Breast epithelium (tissue), 4 donors: ENCODE measurements around the gene MGAT3. TPM values are rescaled to one million over a fixed set of nuclear protein-coding genes. Genes with fewer than 3 reads are reported as not detected.

Experiments used
- DNase-seq, 2 donors: peaks; one replicate each; pipeline ENCODE4 v3.0.0-alpha.2; 2019; ENCODE audit warnings: low spot score in 2 of 2
- H3K27ac ChIP-seq, 2 donors: fragments of 200-600 bp; sonication (generic) in 1 of 2; one replicate each; pipeline ENCODE4 v1.5.1; 2016 to 2019; ENCODE audit warnings: mild to moderate bottlenecking in 1 of 2
- H3K27me3 ChIP-seq, 2 donors: fragments of 200-600 bp; sonication (generic) in 1 of 2; one replicate each; pipeline versions ENCODE4 v1.5.1 to v1.6.0; 2017 to 2019; ENCODE audit warnings: control low read depth in 1 of 2, mild to moderate bottlenecking in 1 of 2
- H3K36me3 ChIP-seq: fragments of 200-600 bp; one replicate; pipeline ENCODE4 v1.5.1; 2019
- H3K4me1 ChIP-seq, 2 donors: fragments of 200-600 bp; sonication (generic); one replicate each; pipeline ENCODE4 v1.5.1; 2016 to 2019; ENCODE audit warnings: control low read depth in 1 of 2
- H3K4me3 ChIP-seq, 3 donors: fragments of 200-600 bp; sonication (generic); 1 replicate in 2 of 3; 2 replicates in 1 of 3; pipeline ENCODE4 v1.5.1; 2016 to 2019; ENCODE audit warnings: mild to moderate bottlenecking in 3 of 3, moderate library complexity in 2 of 3
- H3K9me3 ChIP-seq, 2 donors: fragments of 200-600 bp; sonication (generic) in 1 of 2; one replicate each; pipeline ENCODE4 v1.5.1; 2016 to 2019; ENCODE audit warnings: control low read depth in 1 of 2
- POLR2A ChIP-seq: fragments of 450-650 bp; IDR thresholded peaks from one replicate; pipeline ENCODE4 v1.6.1; 2016; ENCODE audit warnings: antibody characterized with exemption, mild to moderate bottlenecking, moderate library complexity
- POLR2AphosphoS5 ChIP-seq, 3 donors: sonication (generic); formaldehyde crosslinking; IDR thresholded peaks; one replicate each; pipeline ENCODE4 v1.6.1; 2017; ENCODE audit warnings: antibody characterized with exemption in 3 of 3
- intact Hi-C: fragments of 100-400 bp; cut with DNase I; formaldehyde crosslinking; loops from one replicate; pipeline ENCODE4 v1.15.1; 2023; ENCODE audit warnings: low total_unique reads
- total RNA-seq, 3 donors: library from RNA; depleted of rRNA; stranded (reverse); fragments of >200 nt; gene quantifications; one replicate each; pipeline ENCODE4 v1.1.0, GENCODE V29; 2016
- TF ChIP-seq, protein P1 (sequence below), 3 donors: fragments of 450-650 bp; IDR thresholded peaks; one replicate each; pipeline ENCODE4 v1.5.1; 2016 to 2017; ENCODE audit warnings: antibody characterized with exemption in 3 of 3, mild to moderate bottlenecking in 3 of 3, moderate library complexity in 3 of 3

The MGAT3 gene
- total RNA-seq, 3 donors from 2014 or later = 1.9 to 9.4 (median 3.9) TPM

- no peak for DNase-seq
- intact Hi-C loops = no loop called here
- H3K4me3 ChIP-seq = no peak overlapping the region
- no peaks in the 10 kb centered on the region for H3K36me3 ChIP-seq
- TF ChIP-seq POLR2AphosphoS5 (IDR thresholded peaks at IDR 0.05) = no peak
- TF ChIP-seq, protein P1, sequence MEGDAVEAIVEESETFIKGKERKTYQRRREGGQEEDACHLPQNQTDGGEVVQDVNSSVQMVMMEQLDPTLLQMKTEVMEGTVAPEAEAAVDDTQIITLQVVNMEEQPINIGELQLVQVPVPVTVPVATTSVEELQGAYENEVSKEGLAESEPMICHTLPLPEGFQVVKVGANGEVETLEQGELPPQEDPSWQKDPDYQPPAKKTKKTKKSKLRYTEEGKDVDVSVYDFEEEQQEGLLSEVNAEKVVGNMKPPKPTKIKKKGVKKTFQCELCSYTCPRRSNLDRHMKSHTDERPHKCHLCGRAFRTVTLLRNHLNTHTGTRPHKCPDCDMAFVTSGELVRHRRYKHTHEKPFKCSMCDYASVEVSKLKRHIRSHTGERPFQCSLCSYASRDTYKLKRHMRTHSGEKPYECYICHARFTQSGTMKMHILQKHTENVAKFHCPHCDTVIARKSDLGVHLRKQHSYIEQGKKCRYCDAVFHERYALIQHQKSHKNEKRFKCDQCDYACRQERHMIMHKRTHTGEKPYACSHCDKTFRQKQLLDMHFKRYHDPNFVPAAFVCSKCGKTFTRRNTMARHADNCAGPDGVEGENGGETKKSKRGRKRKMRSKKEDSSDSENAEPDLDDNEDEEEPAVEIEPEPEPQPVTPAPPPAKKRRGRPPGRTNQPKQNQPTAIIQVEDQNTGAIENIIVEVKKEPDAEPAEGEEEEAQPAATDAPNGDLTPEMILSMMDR (IDR thresholded peaks at IDR 0.05) = no peak
- no peak for TF ChIP-seq POLR2A
- H3K9me3 ChIP-seq = no peaks in the 10 kb centered on the region
- H3K27ac ChIP-seq = no peak overlapping the region
- no peaks in the 10 kb centered on the region for H3K27me3 ChIP-seq
- no peaks in the 10 kb centered on the region for H3K4me1 ChIP-seq
Observed at GRCh38 chr22:39474351-39475111, 17.7 kb downstream of the MGAT3 start.

GRCh38 chr22:39475337-39475736 is 18.5 kb downstream of the MGAT3 start:
- intact Hi-C loops = no loop called here
- no peak overlapping the region for H3K4me3 ChIP-seq
- H3K4me1 ChIP-seq = no peaks in the 10 kb centered on the region
- no peaks in the 10 kb centered on the region for H3K9me3 ChIP-seq
- H3K36me3 ChIP-seq = no peaks in the 10 kb centered on the region
- no peak for TF ChIP-seq POLR2A
- TF ChIP-seq, protein P1 (IDR thresholded peaks at IDR 0.05) = no peak
- no peak for TF ChIP-seq POLR2AphosphoS5 (IDR thresholded peaks at IDR 0.05)
- H3K27ac ChIP-seq = no peak overlapping the region
- DNase-seq = no peak
- H3K27me3 ChIP-seq = no peaks in the 10 kb centered on the region

DNA sequence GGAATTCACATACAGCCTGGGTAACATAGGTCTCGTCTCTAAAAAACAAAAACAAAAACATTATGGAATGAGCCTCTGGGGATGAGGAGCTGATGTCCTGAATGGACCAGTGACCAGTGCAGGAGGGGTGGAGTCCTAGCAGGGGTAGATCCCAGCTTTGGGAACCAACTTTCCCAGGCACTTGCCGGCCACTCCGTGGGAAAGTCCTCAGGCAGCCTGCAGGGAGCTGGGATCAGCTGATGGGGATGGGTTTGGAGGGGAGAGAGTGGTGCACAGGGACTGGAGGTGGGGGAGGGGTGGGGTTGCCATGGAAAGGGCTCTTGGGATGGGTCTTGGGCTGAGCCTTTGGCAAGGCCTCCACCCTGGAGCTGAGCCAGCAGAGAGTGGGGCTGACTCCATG is 19.1 kb downstream of the MGAT3 start:
- DNase-seq = no peak
- no peaks in the 10 kb centered on the region for H3K36me3 ChIP-seq
- no peak for TF ChIP-seq POLR2AphosphoS5 (IDR thresholded peaks at IDR 0.05)
- no peak for TF ChIP-seq POLR2A
- TF ChIP-seq, protein P1 (IDR thresholded peaks at IDR 0.05) = no peak
- no peak overlapping the region for H3K4me3 ChIP-seq
- H3K4me1 ChIP-seq = no peaks in the 10 kb centered on the region
- no peaks in the 10 kb centered on the region for H3K27me3 ChIP-seq
- intact Hi-C loops = no loop called here
- H3K27ac ChIP-seq = no peak overlapping the region
- no peaks in the 10 kb centered on the region for H3K9me3 ChIP-seq

DNA sequence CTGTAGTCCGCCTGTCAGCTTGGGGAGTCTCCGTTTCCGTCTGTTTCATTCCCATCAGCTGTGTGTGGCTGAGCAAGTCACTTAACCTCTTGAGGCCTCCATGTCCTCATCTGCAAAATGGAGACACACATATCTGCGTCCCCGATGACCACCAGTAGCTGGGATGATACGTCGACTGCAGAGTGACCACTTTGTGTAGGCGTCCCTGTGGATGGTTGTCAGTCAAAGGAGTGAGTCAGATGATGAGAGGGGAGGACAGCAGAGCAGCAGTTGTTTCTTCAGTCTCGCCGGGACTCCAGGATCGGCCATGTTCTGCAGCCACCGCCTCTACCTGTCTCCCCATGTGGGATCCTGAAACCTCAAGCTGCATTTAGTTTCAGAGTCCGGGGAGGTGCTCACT is 19.9 kb downstream of the MGAT3 start:
- Histone ChIP-seq H3K27ac (no peak overlapping the region), H3K27me3 (no peaks in the 10 kb centered on the region), H3K9me3 (no peaks in the 10 kb centered on the region), H3K4me3 (no peak overlapping the region), H3K4me1 (no peaks in the 10 kb centered on the region), H3K36me3 (no peaks in the 10 kb centered on the region)
- TF ChIP-seq POLR2A (no peak), POLR2AphosphoS5 (IDR thresholded peaks at IDR 0.05) (no peak)
- TF ChIP-seq, protein P1 (IDR thresholded peaks at IDR 0.05) = no peak
- intact Hi-C loops = no loop called here
- DNase-seq = no peak

DNA sequence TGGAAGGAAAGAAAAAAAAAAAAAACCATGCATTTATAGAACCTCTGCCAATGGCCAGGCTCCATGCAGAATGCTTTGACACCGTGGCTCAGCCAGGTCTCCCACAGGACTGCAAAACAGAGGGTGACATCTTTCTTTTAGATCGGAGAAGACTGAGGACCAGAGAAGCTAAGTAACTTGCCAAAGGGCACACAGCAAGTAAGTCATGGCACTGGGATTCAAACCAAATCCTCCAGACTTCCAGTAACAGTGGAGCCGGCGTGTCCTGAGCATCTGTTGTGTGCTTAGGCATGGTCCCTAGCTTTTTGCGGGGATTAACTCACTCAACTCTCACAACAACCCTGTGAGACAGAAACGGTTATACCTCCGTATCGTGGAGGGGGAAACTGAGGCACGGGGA is 20.7 kb downstream of the MGAT3 start:
- H3K27ac ChIP-seq = no peak overlapping the region

More for the DNA sequence above, 20.7 kb downstream of the MGAT3 start:
- no peaks in the 10 kb centered on the region for H3K27me3 ChIP-seq
- H3K36me3 ChIP-seq = no peaks in the 10 kb centered on the region
- H3K9me3 ChIP-seq = no peaks in the 10 kb centered on the region
- no peak for DNase-seq
- intact Hi-C loops = no loop called here
- no peak for TF ChIP-seq POLR2AphosphoS5 (IDR thresholded peaks at IDR 0.05)
- TF ChIP-seq POLR2A = no peak
- TF ChIP-seq, protein P1 (IDR thresholded peaks at IDR 0.05) = no peak
- no peak overlapping the region for H3K4me3 ChIP-seq
- H3K4me1 ChIP-seq = no peaks in the 10 kb centered on the region
